Motor neuron (in vitro differentiated cells): ENCODE data around the gene IL5RA. TPM values are rescaled to one million over a fixed set of nuclear protein-coding genes. Genes with fewer than 3 reads are reported as not detected.

Experiments used
- ATAC-seq, 8 experiments: fragments of 200-7000 bp; cut with Tn5 transposase; replicated peaks in 6 of 8; 2 replicates each; pipeline ENCODE4 v1.8.0; 2021; ENCODE audit warnings: mild to moderate bottlenecking in 8 of 8, moderate library complexity in 8 of 8
- H3K27ac ChIP-seq, 2 donors: fragments of 250-450 bp; sonication (Bioruptor Pico); 2 replicates each; pipeline ENCODE4 v1.9.0; 2021; ENCODE audit warnings: antibody characterized with exemption in 2 of 2, mild to moderate bottlenecking in 2 of 2, moderate library complexity in 1 of 2
- H3K4me1 ChIP-seq, 2 donors: fragments of 250-450 bp; sonication (Bioruptor Pico); replicated peaks in 1 of 2; 2 replicates each; pipeline ENCODE4 v1.6.1; 2021; ENCODE audit warnings: antibody characterized with exemption in 2 of 2, mild to moderate bottlenecking in 2 of 2, moderate library complexity in 1 of 2
- H3K4me3 ChIP-seq, 5 donors: fragments of 250-450 bp; sonication (Bioruptor Pico); 2 replicates each; pipeline ENCODE4 v1.9.0; 2021; ENCODE audit warnings: antibody characterized with exemption in 5 of 5, mild to moderate bottlenecking in 5 of 5, moderate library complexity in 4 of 5
- WGBS, 10 experiments: fragments of 450-650 bp; shearing (Covaris generic); methylation state at CpG; one replicate each; pipeline ENCODE4 v1.0.0; 2022; 5-methylcytosine and 5-hydroxymethylcytosine counted together
- in situ Hi-C, 9 experiments: fragments of 400-800 bp; cut with MboI; loops; one replicate each; pipeline ENCODE4 v1.15.0; 2021; ENCODE audit warnings: low sequenced_read_pairs in 9 of 9, low pct_unique_long_range_greater_than_20kb in 2 of 9; ENCODE audit not compliant: unreplicated experiment in 9 of 9
- total RNA-seq, 8 experiments: library from RNA; unstranded; fragments of 300-600 nt; gene quantifications; 2 replicates each; pipeline versions ENCODE4 v1.2.3 to v1.2.4, GENCODE V29; 2022

Gene IL5RA
- total RNA-seq, 8 experiments from 2014 or later, result 0.05 to 1.00 (median 0.17) TPM; not detected in 1

DNA sequence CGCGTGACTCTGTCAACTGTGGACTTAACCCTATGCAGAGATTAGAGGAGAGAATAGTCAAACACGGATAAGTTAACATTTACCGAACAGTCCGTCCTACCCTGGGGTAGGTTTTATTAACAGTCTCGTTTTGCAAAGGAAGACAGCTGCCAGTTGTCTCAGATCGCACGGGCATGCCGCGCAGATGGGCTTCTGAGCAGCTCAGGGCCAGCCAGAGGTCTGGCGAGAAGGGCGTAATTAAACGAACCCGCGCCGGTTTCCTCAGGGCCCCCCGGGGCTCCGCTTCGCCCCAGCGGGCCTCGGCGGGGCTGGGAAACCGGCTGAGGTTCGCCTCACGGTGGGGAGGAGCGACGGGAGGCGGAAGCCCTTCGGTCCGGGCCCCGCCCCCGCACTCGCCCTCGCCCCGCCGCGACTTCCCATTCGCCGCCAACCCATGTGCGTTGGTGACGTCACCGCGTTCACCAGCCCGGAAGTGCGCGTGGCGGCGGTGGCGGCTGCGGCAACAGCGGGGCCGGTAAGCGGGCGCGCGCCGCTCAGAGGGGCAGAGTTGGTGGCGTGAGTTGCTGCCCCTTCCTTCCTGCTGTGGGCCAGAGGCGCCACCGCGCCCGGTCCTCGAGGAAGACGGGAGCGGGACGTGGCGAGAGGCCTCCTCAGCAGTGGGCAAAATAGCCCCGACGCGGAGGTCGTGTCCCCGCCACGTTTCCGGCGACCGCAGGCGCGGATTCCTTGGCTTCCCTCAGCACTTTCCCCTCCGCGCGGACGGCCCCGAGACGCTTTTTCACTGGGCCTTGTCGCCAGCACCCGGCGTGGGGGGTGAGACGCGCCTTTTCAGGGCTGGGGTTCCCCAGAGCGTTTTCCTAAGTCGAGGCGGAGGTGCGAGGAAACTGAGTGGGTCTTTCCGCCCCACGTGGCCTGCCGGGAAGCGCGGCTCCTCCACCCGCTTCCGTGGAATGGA, 16.6 kb upstream of the IL5RA start, which contains the start of gene TRNT1:
TSS of gene TRNT1 (plus strand) at position 464 of the 955 bp plus-strand sequence. CDS start 2,101 bp downstream, outside the sequence.
- 0 to 20% (median 6%) methylated on average over 1 to 23 of the region's 100 CpGs; no CpG with 5 or more reads in 3 of the 10 experiments for WGBS, 10 experiments
- in situ Hi-C loops, result no loop called here
- H3K4me1 ChIP-seq, result peaks cover 11 to 12% of the 10 kb centered on the region in 2 donors

DNA sequence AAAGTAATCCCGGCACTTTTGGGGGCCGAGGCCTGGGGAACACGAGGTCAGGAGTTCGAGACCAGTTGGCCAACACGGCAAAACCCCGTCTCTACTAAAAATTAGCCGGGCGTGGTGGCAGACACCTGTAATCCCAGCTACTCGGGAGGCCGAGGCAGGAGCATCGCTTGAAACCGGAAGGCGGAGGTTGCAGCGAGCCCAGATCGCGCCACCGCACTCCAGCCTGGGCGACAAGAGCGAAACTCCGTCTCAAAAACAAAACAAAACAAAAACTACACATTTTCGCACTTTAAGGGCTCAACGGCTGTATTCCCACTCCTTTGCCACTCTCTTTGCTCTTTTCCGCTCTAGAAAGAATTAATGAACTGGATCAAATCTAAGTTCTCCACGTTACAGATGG, 15.8 kb upstream of the IL5RA start:
- Histone ChIP-seq H3K27ac (peak overlapping the region; percentile 81 to 90), H3K4me3 (peak overlapping the region; percentile 58 to 88 (median 87)), H3K4me1 (peaks cover 11 to 12% of the 10 kb centered on the region in 2 donors)
- 80 to 100% (median 90%) methylated on average over 1 to 21 of the region's 24 CpGs; no CpG with 5 or more reads in 1 of the 10 experiments for WGBS, 10 experiments
- in situ Hi-C loops, result no loop called here
- ATAC-seq, result no peak

More for the DNA sequence above, 16.6 kb upstream of the IL5RA start, which contains the start of gene TRNT1:
- peak; percentile 92 to 97 (median 94) for ATAC-seq
- Histone ChIP-seq H3K27ac (peak within 1 kb of the TSS; percentile 81 to 90), H3K4me3 (peak within 1 kb of the TSS; percentile 58 to 88 (median 87))

GRCh38 chr3:3119393-3119851, 9.2 kb upstream of the IL5RA start:
- Histone ChIP-seq H3K4me3 (no peak overlapping the region), H3K27ac (no peak overlapping the region), H3K4me1 (no peaks in the 10 kb centered on the region)
- 0 to 100% (median 80%) methylated on average over 1 to 3 of the region's 4 CpGs; no CpG with 5 or more reads in 2 of the 10 experiments for WGBS, 10 experiments
- no peak for ATAC-seq
- in situ Hi-C loops, result no loop called here

GRCh38 chr3:3117651-3118050, 7.5 kb upstream of the IL5RA start:
- H3K4me3 ChIP-seq, result no peak overlapping the region
- in situ Hi-C loops, result no loop called here
- H3K4me1 ChIP-seq, result no peaks in the 10 kb centered on the region
- 0 to 93% (median 78%) methylated on average over 1 to 2 of the region's 2 CpGs for WGBS, 10 experiments
- no peak overlapping the region for H3K27ac ChIP-seq
- no peak for ATAC-seq

GRCh38 chr3:3113042-3113709, 3.0 kb upstream of the IL5RA start:
- H3K4me1 ChIP-seq, result peaks cover 4 to 8% of the 10 kb centered on the region in 2 donors
- no peak overlapping the region for H3K27ac ChIP-seq
- ATAC-seq, result no peak
- in situ Hi-C loops, result no loop called here
- WGBS, 10 experiments, result 0 to 100% (median 79%) methylated on average over 1 to 4 of the region's 4 CpGs; no CpG with 5 or more reads in 4 of the 10 experiments
- no peak overlapping the region for H3K4me3 ChIP-seq

DNA sequence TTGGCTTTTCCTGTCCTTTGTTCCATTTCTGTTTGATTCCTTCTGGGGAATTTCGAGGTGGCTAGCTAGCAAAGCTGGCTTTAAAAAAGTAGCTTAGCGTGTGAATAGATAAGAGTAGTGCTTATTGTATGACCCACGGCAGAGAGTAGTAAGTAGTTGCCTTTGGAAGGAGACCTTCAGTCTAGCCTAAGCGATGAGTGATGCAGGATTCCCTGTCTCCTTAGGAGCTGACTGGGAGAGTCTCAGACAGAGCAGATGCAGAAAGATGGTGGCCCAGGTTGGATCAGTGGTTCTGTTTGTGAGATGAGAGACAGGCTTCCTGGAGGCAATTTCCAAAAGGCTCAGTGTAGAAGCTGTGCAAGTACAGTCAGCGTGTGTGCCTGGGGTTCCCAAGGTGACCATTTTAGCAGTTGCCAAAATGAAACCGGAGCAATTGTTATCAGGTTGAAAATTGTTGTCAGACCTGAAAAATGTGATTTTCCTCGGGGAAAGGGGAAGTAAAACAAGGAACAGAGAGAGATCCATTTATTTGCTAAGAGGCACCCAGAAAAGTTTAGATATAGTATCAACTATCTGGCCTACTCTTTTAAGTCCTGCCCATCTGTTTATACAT, 681 bp upstream of the IL5RA start:
- 11 to 100% (median 76%) methylated on average over 2 to 7 of the region's 7 CpGs; no CpG with 5 or more reads in 1 of the 10 experiments for WGBS, 10 experiments
- Histone ChIP-seq H3K4me3 (no peak overlapping the region), H3K27ac (no peak overlapping the region), H3K4me1 (peaks cover 4 to 8% of the 10 kb centered on the region in 2 donors)
- in situ Hi-C loops, result no loop called here
- ATAC-seq, result peak in 1 of 8 experiments; percentile 7

DNA sequence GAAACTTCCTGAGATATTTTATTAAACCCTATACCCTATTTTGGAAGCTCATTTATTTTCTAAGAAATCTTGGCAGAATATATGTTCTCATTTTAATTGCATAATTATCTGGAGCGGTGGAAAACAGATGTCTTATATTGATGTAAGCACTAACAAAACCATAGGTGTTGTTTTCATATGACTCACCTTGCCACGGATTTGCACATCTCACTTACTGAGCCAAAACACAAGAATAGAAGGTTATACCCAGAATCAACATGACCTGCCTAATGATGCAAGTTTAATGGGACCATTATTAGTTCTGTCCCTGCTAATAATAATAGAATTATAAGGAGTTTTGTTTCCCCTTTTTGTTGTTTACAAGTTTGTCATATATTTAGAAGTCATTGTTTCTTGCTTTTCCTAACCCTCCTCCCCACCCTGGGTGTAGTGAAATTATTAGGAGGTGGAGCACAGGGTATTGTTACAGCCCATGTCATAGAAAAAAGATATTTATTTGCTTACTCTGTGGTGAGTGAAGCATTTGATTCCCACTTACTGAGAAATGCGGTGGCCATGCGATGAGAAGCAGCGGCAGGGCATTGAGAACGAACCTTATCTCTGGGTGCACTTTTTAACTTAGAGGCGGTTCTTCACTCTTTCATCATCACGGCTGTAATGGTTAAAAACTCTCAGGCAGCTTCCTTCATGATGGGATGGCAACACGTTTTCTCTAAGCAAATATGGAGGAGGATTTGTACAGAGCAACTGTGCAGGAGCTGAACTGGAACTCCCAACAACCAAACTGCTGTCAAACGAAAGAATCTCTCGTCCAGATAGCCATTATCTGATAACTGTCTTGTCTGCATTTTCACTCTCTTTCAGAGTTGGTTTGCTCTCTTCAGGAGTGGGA, 521 bp downstream of the IL5RA start:
- Histone ChIP-seq H3K4me1 (peaks cover 4 to 8% of the 10 kb centered on the region in 2 donors), H3K27ac (no peak overlapping the region), H3K4me3 (no peak overlapping the region)
- ATAC-seq, result peak in 2 of 8 experiments; percentile 17 to 19
- 0 to 84% (median 70%) methylated on average over 1 to 9 of the region's 11 CpGs for WGBS, 10 experiments
- in situ Hi-C loops, result no loop called here

DNA sequence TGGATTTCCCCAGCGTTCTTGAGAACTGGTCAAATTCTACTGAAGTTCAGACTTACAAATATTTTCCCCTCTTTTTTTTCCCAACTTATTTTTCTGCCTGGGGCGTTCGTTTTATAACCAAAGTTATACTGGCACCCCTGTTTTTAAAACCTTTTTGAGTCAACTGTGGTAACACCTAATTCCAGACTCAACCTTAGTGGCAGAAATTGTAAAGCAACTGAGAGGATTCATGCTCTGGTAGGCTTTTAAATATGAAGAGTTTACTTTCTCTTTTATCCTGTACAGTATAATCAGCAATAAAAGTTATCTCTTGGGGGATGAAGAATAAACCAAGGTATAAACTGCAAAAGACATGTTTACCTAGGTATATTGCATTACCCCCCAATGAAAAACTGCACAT, 2.3 kb downstream of the IL5RA start:
- Histone ChIP-seq H3K4me3 (no peak overlapping the region), H3K4me1 (peaks cover 4 to 8% of the 10 kb centered on the region in 2 donors), H3K27ac (no peak overlapping the region)
- ATAC-seq, result no peak
- in situ Hi-C loops, result no loop called here
- 24 to 100% (median 60%) methylated on average over 1 to 3 of the region's 3 CpGs; no CpG with 5 or more reads in 1 of the 10 experiments for WGBS, 10 experiments

DNA sequence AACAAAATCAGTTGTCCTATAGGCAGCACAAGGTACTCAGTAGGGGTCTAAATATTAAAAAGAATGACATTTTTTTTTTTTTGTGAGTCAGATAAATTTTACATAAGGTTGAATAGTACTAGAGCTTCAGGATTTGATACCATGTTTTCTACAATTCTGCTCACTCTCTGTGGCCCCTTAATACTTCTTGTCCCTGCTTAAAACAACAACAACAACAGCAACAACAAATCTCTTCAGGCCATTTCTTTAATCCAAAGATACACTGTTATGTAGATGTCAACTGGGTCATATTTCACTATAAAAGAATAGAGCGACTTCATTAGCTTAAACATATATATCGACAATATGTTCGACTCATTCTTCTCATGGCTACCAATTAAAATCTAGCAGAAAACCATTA, 3.0 kb downstream of the IL5RA start:
- in situ Hi-C loops, result no loop called here
- peaks cover 4 to 8% of the 10 kb centered on the region in 2 donors for H3K4me1 ChIP-seq
- H3K27ac ChIP-seq, result no peak overlapping the region
- ATAC-seq, result no peak
- no peak overlapping the region for H3K4me3 ChIP-seq
- WGBS, 10 experiments, result 70 to 100% (median 90%) methylated on average over 1 to 3 of the region's 3 CpGs; no CpG with 5 or more reads in 1 of the 10 experiments

- WGBS, 10 experiments, result 3 to 83% (median 68%) methylated on average over 3 to 4 of the region's 4 CpGs
- ATAC-seq, result no peak
- peaks cover 4 to 8% of the 10 kb centered on the region in 2 donors for H3K4me1 ChIP-seq
- H3K4me3 ChIP-seq, result no peak overlapping the region
- in situ Hi-C loops, result no loop called here
- no peak overlapping the region for H3K27ac ChIP-seq
Observed at GRCh38 chr3:3105815-3106214, 4.4 kb downstream of the IL5RA start.

DNA sequence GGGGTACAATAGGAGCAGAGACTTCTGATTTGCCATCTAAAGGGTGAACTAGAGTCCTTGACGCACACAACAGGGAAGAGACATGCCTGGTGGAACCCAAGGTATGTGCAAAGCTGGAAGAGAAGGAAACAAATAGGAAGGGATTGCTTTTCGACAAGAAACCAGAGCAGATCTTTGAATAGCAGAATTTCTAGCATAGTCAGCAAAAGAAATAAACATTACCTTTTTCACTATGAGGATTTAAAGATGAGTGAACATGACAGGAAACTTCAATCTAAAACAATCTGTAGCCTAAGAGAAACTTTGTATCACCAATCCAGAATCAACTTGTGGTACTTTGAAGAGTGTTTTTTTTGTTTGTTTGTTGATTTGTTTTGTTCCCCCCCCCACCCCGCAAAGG, 4.9 kb downstream of the IL5RA start:
- in situ Hi-C loops, result no loop called here
- H3K4me1 ChIP-seq, result peaks cover 3 to 4% of the 10 kb centered on the region in 2 donors
- WGBS, 10 experiments, result 19 to 90% (median 81%) methylated on average over 2 to 3 of the region's 3 CpGs; no CpG with 5 or more reads in 1 of the 10 experiments
- no peak overlapping the region for H3K4me3 ChIP-seq
- H3K27ac ChIP-seq, result no peak overlapping the region
- ATAC-seq, result no peak

DNA sequence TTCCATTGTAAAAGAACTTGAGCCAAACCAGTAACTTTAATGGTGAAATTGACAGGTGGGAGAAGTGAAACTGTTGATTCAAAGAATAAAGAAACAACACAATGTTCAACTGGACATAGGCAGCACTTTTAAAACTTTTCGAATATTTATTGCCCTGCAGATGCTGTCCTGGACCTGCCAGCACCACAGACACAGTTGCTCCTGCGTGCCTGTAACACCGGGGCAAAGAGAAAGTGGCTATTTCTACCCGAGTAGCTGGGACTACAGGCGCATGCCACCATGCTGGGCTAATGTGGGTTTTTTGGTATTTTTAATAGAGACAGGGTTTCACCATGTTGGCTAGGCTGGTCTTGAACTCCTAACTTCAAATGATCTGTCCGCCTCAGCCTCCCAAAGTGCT, 7.4 kb downstream of the IL5RA start:
- in situ Hi-C loops, result no loop called here
- Histone ChIP-seq H3K4me3 (no peak overlapping the region), H3K27ac (no peak overlapping the region), H3K4me1 (no peaks in the 10 kb centered on the region)
- no peak for ATAC-seq
- 17 to 100% (median 80%) methylated on average over 2 to 6 of the region's 6 CpGs; no CpG with 5 or more reads in 2 of the 10 experiments for WGBS, 10 experiments
